K562 (cell line): Measurements from ENCODE around the gene YBEY. TPM values are rescaled to one million over a fixed set of nuclear protein-coding genes. Genes with fewer than 3 reads are reported as not detected.

Source experiments
- ATAC-seq: fragments of 200-7000 bp; cut with Tn5 transposase; 3 replicates; pipeline ENCODE4 v1.9.1; 2020; ENCODE audit warnings: moderate library complexity
- BruUV-seq: library from RNA; stranded (reverse); fragments of 400-500 nt; replicated peaks from 2 replicates; lab custom pipeline; 2021; lab: Mats Ljungman, UMichigan
- CTCF ChIA-PET: fragments of 300-600 bp; formaldehyde crosslinking; extraction: SDS; loops from one replicate; lab custom pipeline; 2021; ENCODE audit warnings: low intra/inter-chr PET ratio; lab: Yijun Ruan, JAX
- POLR2A ChIA-PET: fragments of 300-600, 350-650 bp; sonication (Branson Sonifier 250); formaldehyde crosslinking; extraction: SDS; loops from one replicate; lab custom pipeline; 2021; ENCODE audit warnings: antibody characterized with exemption, inconsistent platforms; lab: Yijun Ruan, JAX
- DNase-seq, 4 experiments: peaks; one replicate each; pipeline versions ENCODE4 v3.0.0 to v3.0.0-alpha.2; 2011 to 2018; ENCODE audit warnings: low spot score in 3 of 4, mixed read lengths in 3 of 4; ENCODE audit errors: extremely low read depth in 1 of 4
- FAIRE-seq: peaks from 2 replicates; lab custom pipeline; 2011; peaks lifted over from hg19 to GRCh38; lab: Jason Lieb, UNC
- H2AFZ ChIP-seq: 2 replicates; pipeline ENCODE4 v1.6.0; 2011; ENCODE audit warnings: low read depth, low read length, control low read depth, inconsistent platforms
- H3K27ac ChIP-seq: fragments of 200-600 bp; 3 replicates; pipeline ENCODE4 v1.8.0; 2011; ENCODE audit warnings: low read depth, mild to moderate bottlenecking, control low read depth, inconsistent platforms, low read length, moderate library complexity, mixed read lengths; ENCODE audit errors: extremely low read depth
- H3K27me3 ChIP-seq, 2 experiments: fragments of 300-600 bp in 1 of 2; 2 replicates in 1 of 2; 3 replicates in 1 of 2; pipeline versions ENCODE4 v1.6.0 to v1.8.0; 2011; ENCODE audit warnings: inconsistent platforms in 2 of 2, low read length in 2 of 2, mild to moderate bottlenecking in 1 of 2, mixed read lengths in 1 of 2, moderate library complexity in 1 of 2; ENCODE audit not compliant: control insufficient read depth in 2 of 2, insufficient read depth in 2 of 2
- H3K36me3 ChIP-seq: fragments of 300-600 bp; 3 replicates; pipeline ENCODE4 v1.8.0; 2011; ENCODE audit warnings: mild to moderate bottlenecking, low read length, inconsistent platforms; ENCODE audit not compliant: control insufficient read depth, insufficient read depth
- H3K4me1 ChIP-seq, 2 experiments: fragments of 200-600 bp in 1 of 2; replicated peaks in 1 of 2; 2 replicates in 1 of 2; 3 replicates in 1 of 2; pipeline versions ENCODE4 v1.5.1 to v1.8.0; 2011; ENCODE audit warnings: inconsistent platforms in 2 of 2, low read length in 2 of 2, mild to moderate bottlenecking in 1 of 2, mixed read lengths in 1 of 2, moderate library complexity in 1 of 2; ENCODE audit not compliant: control insufficient read depth in 2 of 2, insufficient read depth in 2 of 2
- H3K4me2 ChIP-seq: 2 replicates; pipeline ENCODE4 v1.6.1; 2011; ENCODE audit warnings: low read length, control low read depth, inconsistent platforms, mixed read lengths; ENCODE audit not compliant: insufficient read depth
- H3K4me3 ChIP-seq: fragments of 200-600 bp; sonication (generic), shearing (Covaris generic); 2 replicates; pipeline ENCODE4 v1.5.1; 2016; ENCODE audit warnings: control low read depth, inconsistent platforms
- H3K79me2 ChIP-seq: fragments of 200-600 bp; 3 replicates; pipeline ENCODE4 v1.8.0; 2011; ENCODE audit warnings: low read length, inconsistent platforms; ENCODE audit not compliant: control insufficient read depth, insufficient read depth
- H3K9ac ChIP-seq, 2 experiments: 2 replicates each; pipeline versions ENCODE4 v1.6.0 to v1.6.1; 2011; ENCODE audit warnings: low read depth in 2 of 2, low read length in 2 of 2, control low read depth in 1 of 2, inconsistent platforms in 1 of 2, mild to moderate bottlenecking in 1 of 2, mixed read lengths in 1 of 2; ENCODE audit not compliant: insufficient read depth in 1 of 2
- H3K9me1 ChIP-seq: one replicate; pipeline ENCODE4 v1.6.0; 2011; ENCODE audit warnings: inconsistent platforms, mild to moderate bottlenecking, low read length, moderate library complexity; ENCODE audit not compliant: control insufficient read depth, insufficient read depth
- H3K9me3 ChIP-seq: replicated peaks from 2 replicates; pipeline ENCODE4 v1.5.1; 2011; ENCODE audit warnings: low read depth, low read length, inconsistent platforms; ENCODE audit not compliant: control insufficient read depth, insufficient read depth
- H4K20me1 ChIP-seq: replicated peaks from 2 replicates; pipeline ENCODE4 v1.6.1; 2011; ENCODE audit warnings: low read length, inconsistent platforms, mixed read lengths; ENCODE audit not compliant: control insufficient read depth, insufficient read depth
- HDAC8 ChIP-seq: fragments of 450-650 bp; IDR thresholded peaks from 2 replicates; pipeline ENCODE4 v1.6.1; 2016; ENCODE audit warnings: mild to moderate bottlenecking, missing genetic modification characterization, moderate library complexity, missing compliant biosample characterization
- SREBF1 ChIP-seq: fragments of 150-350 bp; IDR thresholded peaks from 2 replicates; pipeline ENCODE4 v1.6.1; 2014; ENCODE audit warnings: antibody characterized with exemption, low read depth, low read length, borderline replicate concordance
- WGBS: fragments of 100-300 bp; shearing (Covaris generic); methylation state at CpG from one replicate; pipeline ENCODE4 v1.1.6; 2016; ENCODE audit warnings: low coverage, mixed read lengths; ENCODE audit not compliant: insufficient coverage; ENCODE audit errors: missing lambda C conversion rate; 5-methylcytosine and 5-hydroxymethylcytosine counted together
- in situ Hi-C: fragments of 300-500 bp; cut with MboI; formaldehyde crosslinking; loops from 4 replicates; pipeline ENCODE4 v1.15.0; 2018; ENCODE audit warnings: inconsistent platforms, mixed read lengths
- intact Hi-C: fragments of 100-400 bp; cut with micrococcal nuclease; formaldehyde crosslinking; loops from 2 replicates; pipeline ENCODE4 v1.14.2; 2022
- polyA plus RNA-seq, 8 experiments: library from polyadenylated mRNA; depleted of rRNA in 4 of 8; stranded (reverse) in 5 of 8; unstranded in 3 of 8; fragments of >200 nt; fragmentation: Nextera tagmentation in 2 of 8; fragmentation: Illumina TruSeq in 1 of 8; extraction: Ambion mirVana in 2 of 8; extraction: Trizol in 1 of 8; gene quantifications; 2 replicates each; pipeline versions ENCODE4 v1.2.1 to v1.2.3, GENCODE V29; 2011 to 2014; ENCODE audit warnings: inconsistent platforms in 1 of 8, missing spikeins in 1 of 8
- total RNA-seq, 7 experiments: library from RNA; depleted of rRNA in 6 of 7; stranded (reverse); fragments of >200 nt in 6 of 7; fragmentation: Illumina TruSeq in 2 of 7; extraction: Trizol in 2 of 7; gene quantifications; 2 replicates each; pipeline versions ENCODE4 v1.2.1 to v1.2.3, GENCODE V29; 2011 to 2021; ENCODE audit warnings: low replicate concordance in 1 of 7
- TF ChIP-seq, protein P1 (sequence below), 2 experiments: fragments of 450-650 bp in 1 of 2; sonication (generic) in 1 of 2; formaldehyde crosslinking in 1 of 2; IDR thresholded peaks; 2 replicates each; pipeline versions ENCODE4 v1.7.1 to v1.9.0; 2016 to 2022; ENCODE audit warnings: inconsistent platforms in 1 of 2, mild to moderate bottlenecking in 1 of 2, missing genetic modification reagents in 1 of 2

The YBEY gene
- total and polyA plus RNA-seq, 9 of the 15 experiments (the other 6 are each of a cell fraction or from before 2014, with no cell fraction given), result 6.4 to 28.0 (median 12.4) TPM

GRCh38 chr21:46312949-46313348 lies 26.8 kb downstream of the YBEY start:
- H3K9me3 ChIP-seq, result no peaks in the 10 kb centered on the region
- no peaks in the 10 kb centered on the region for H3K9me1 ChIP-seq
- intact Hi-C loops (no loop called here), in situ Hi-C loops (no loop called here)
- 0 out of 2 replicates have a peak, but pooled peaks cover 2% of the 10 kb centered on the region for H4K20me1 ChIP-seq
- no peak for FAIRE-seq
- TF ChIP-seq HDAC8 (tag) (no peak), SREBF1 (no peak)
- TF ChIP-seq, protein P1, sequence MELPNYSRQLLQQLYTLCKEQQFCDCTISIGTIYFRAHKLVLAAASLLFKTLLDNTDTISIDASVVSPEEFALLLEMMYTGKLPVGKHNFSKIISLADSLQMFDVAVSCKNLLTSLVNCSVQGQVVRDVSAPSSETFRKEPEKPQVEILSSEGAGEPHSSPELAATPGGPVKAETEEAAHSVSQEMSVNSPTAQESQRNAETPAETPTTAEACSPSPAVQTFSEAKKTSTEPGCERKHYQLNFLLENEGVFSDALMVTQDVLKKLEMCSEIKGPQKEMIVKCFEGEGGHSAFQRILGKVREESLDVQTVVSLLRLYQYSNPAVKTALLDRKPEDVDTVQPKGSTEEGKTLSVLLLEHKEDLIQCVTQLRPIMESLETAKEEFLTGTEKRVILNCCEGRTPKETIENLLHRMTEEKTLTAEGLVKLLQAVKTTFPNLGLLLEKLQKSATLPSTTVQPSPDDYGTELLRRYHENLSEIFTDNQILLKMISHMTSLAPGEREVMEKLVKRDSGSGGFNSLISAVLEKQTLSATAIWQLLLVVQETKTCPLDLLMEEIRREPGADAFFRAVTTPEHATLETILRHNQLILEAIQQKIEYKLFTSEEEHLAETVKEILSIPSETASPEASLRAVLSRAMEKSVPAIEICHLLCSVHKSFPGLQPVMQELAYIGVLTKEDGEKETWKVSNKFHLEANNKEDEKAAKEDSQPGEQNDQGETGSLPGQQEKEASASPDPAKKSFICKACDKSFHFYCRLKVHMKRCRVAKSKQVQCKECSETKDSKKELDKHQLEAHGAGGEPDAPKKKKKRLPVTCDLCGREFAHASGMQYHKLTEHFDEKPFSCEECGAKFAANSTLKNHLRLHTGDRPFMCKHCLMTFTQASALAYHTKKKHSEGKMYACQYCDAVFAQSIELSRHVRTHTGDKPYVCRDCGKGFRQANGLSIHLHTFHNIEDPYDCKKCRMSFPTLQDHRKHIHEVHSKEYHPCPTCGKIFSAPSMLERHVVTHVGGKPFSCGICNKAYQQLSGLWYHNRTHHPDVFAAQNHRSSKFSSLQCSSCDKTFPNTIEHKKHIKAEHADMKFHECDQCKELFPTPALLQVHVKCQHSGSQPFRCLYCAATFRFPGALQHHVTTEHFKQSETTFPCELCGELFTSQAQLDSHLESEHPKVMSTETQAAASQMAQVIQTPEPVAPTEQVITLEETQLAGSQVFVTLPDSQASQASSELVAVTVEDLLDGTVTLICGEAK (IDR thresholded peaks at IDR 0.05), result peak; percentile 64; the same call in 1 of the 2 replicates
- TF ChIP-seq, protein P1 (CRISPR knock-in tag; IDR thresholded peaks at IDR 0.05), result no peak
- H3K4me3 ChIP-seq, result no peak overlapping the region
- H3K9ac ChIP-seq, result no peak overlapping the region; a peak in 1 of 4 replicates
- peaks cover 67% of the 10 kb centered on the region; the same call in 2 of the 3 replicates for H3K36me3 ChIP-seq
- BruUV-seq, result no TSS peak
- POLR2A ChIA-PET, result interaction anchor here (1.1 to 2.5 kb wide), 2 partner anchors 10 to 12 kb away, joined by 5 to 12 read pairs; partner anchors contain the start of gene C21orf58
- CTCF ChIA-PET, result no interaction called here
- H2AFZ ChIP-seq, result no peak overlapping the region
- 86% methylated on average over 5 of the region's 5 CpGs for WGBS
- H3K79me2 ChIP-seq, result no peaks in the 10 kb centered on the region
- no peaks in the 10 kb centered on the region for H3K27me3 ChIP-seq
- H3K27ac ChIP-seq, result no peak overlapping the region
- peaks cover 0 to 17% of the 10 kb centered on the region in 2 experiments; a peak in 2 of 5 replicates for H3K4me1 ChIP-seq
- ATAC-seq, result no peak
- no peak for DNase-seq
- no peak overlapping the region for H3K4me2 ChIP-seq
